ENCODE results near the gene PDAP1.

GRCh38 chr7:99359465-99360154, 48.8 kb downstream of the PDAP1 start:
- no peak for TF ChIP-seq CTCF (IDR thresholded peaks at IDR 0.05; ENCODE audit: poor library complexity)
- TF ChIP-seq EZH2 (IDR thresholded peaks at IDR 0.05; ENCODE audit: borderline replicate concordance), result no peak

Data from hepatocyte (in vitro differentiated cells).